Measurements from ENCODE around the gene PLCB4. TPM values are rescaled to one million over a fixed set of nuclear protein-coding genes. Genes with fewer than 3 reads are reported as not detected.

Gene PLCB4
- total RNA-seq = 10 to 100 TPM; 20.6 to 45.9 (median 34.2) TPM

DNA sequence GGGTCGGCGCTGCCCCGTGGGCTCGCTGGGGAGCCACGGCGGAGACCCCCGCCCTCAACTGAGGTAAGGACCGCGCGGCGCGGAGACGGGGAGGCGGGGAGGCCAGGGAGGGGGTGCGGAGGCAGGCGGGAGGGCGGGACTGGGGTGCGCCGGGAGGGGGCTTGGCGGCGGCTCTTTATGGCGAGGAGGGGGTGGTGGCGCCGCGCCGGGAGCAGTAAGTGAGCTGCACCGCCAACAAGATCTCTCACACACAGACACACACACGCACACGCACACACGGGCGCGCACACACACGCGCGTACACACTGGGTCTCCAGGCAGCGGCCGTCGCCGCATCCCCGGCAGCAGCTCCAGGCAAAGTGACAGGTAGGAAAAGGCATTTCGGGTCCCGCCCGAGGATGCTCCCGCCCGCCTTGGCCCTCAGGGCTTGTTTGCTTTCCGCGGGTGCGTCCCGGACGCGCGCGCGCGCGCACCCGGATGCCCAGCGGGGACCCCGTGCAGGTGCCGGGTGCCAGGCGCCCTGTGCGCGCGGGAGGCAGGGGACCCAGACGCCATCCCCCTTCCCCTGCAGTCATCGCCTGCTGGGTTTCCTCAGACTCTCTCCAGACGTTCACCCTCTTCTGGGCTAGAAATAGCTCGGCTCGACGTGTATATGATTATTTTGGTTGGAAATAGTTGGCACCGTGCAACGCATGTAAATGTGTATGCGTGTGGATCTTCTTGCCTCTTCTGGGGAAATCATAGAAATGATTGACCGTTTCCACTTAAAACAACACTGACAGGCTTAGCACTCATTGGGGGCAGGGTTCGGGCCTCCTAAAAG lies at the start of gene PLCB4:
Gene PLCB4, plus strand, starts transcription at position 247 of the 823 bp plus-strand sequence. CDS start 238,728 bp downstream, outside the sequence.
- 0 to 8% methylated on average over 3 to 54 of the region's 75 CpGs for WGBS, 2 donors (ENCODE audit: low coverage in 1 of 2)
- TF ChIP-seq EP300 (IDR thresholded peaks at IDR 0.05; ENCODE audit: low read depth) (no peak), POLR2AphosphoS5 (IDR thresholded peaks at IDR 0.05) (peak in 2 of 3 donors; percentile 29 to 30), POLR2A (IDR thresholded peaks at IDR 0.05) (peak; percentile 59)
- TF ChIP-seq, protein P1, sequence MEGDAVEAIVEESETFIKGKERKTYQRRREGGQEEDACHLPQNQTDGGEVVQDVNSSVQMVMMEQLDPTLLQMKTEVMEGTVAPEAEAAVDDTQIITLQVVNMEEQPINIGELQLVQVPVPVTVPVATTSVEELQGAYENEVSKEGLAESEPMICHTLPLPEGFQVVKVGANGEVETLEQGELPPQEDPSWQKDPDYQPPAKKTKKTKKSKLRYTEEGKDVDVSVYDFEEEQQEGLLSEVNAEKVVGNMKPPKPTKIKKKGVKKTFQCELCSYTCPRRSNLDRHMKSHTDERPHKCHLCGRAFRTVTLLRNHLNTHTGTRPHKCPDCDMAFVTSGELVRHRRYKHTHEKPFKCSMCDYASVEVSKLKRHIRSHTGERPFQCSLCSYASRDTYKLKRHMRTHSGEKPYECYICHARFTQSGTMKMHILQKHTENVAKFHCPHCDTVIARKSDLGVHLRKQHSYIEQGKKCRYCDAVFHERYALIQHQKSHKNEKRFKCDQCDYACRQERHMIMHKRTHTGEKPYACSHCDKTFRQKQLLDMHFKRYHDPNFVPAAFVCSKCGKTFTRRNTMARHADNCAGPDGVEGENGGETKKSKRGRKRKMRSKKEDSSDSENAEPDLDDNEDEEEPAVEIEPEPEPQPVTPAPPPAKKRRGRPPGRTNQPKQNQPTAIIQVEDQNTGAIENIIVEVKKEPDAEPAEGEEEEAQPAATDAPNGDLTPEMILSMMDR (IDR thresholded peaks at IDR 0.05) = no peak
- in situ Hi-C loops (cut with MboI; ENCODE audit: low pct_ligation_motif_present in 1 of 4, low pct_unique_long_range_greater_than_20kb in 1 of 4, low sequenced_read_pairs in 3 of 4) (no loop called here), intact Hi-C loops (cut with DNase I; ENCODE audit: low total_unique reads) (loop anchor here (10.0 kb wide), 1 partner anchor 214 kb away; no protein-coding TSS in a partner anchor)
- Histone ChIP-seq H3K9me3 (no peaks in the 10 kb centered on the region), H3K4me3 (peak within 1 kb of the TSS; percentile 66 to 87 (median 86)), H3K36me3 (no peaks in the 10 kb centered on the region), H3K27ac (peak within 1 kb of the TSS; percentile 84 to 89 (median 86)), H3K27me3 (peaks cover 17% of the 10 kb centered on the region), H3K4me1 (peaks cover 0 to 23% (median 2%) of the 10 kb centered on the region in 4 donors)
- peak; percentile 60 for DNase-seq

DNA sequence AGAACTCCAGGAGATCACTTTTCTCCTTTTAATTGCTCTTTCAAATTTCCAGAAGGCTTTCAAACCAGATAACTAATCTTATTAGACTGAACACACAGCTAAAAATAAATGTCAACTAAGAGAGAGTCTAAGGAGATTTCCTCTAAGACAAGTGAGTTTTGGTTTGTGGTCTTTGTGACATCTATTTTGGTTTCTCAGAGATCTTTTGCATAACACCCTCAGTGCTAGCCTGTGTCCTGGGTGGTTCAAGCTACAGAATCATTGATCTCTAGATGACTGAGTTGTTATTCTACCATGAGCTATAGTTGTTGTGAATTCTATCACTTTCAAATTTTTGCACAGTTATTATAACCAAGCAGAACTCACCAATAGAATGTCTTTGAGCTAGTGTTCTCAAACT lies 49.1 kb upstream of the PLCB4 start:
- H3K4me3 ChIP-seq = no peak overlapping the region
- TF ChIP-seq, protein P1 (IDR thresholded peaks at IDR 0.05) = no peak
- TF ChIP-seq EP300 (IDR thresholded peaks at IDR 0.05; ENCODE audit: low read depth) (no peak), POLR2A (IDR thresholded peaks at IDR 0.05) (no peak), POLR2AphosphoS5 (IDR thresholded peaks at IDR 0.05) (no peak)
- no peak for DNase-seq
- H3K27me3 ChIP-seq = no peaks in the 10 kb centered on the region
- no peaks in the 10 kb centered on the region for H3K36me3 ChIP-seq
- H3K27ac ChIP-seq = no peak overlapping the region
- in situ Hi-C loops (cut with MboI; ENCODE audit: low pct_ligation_motif_present in 1 of 4, low pct_unique_long_range_greater_than_20kb in 1 of 4, low sequenced_read_pairs in 3 of 4) = no loop called here
- intact Hi-C loops (cut with DNase I; ENCODE audit: low total_unique reads) = no loop called here
- no peaks in the 10 kb centered on the region for H3K9me3 ChIP-seq
- H3K4me1 ChIP-seq = no peaks in the 10 kb centered on the region

DNA sequence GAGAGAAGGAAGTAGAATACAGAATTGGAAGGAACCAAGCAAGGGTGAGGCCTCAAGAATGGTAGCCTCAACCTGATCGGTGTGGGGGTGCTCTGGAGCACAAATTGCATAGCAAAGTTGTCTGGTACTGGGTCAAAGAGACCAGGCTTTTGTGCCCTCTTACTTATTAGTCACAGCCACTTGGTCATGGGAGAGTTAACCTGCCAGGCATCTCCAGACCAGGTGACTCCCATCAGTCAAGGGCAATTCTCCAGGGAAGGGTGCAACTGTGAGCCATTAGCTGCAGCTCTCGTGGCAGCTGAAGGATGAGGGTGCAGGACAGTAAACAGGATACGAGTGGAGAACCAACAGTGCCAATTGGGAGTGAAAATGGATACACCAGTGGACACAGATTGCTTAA lies 47.7 kb upstream of the PLCB4 start:
- no peaks in the 10 kb centered on the region for H3K36me3 ChIP-seq
- no peaks in the 10 kb centered on the region for H3K4me1 ChIP-seq
- no peak overlapping the region for H3K27ac ChIP-seq
- intact Hi-C loops (cut with DNase I; ENCODE audit: low total_unique reads) (no loop called here), in situ Hi-C loops (cut with MboI; ENCODE audit: low pct_ligation_motif_present in 1 of 4, low pct_unique_long_range_greater_than_20kb in 1 of 4, low sequenced_read_pairs in 3 of 4) (no loop called here)
- H3K4me3 ChIP-seq = no peak overlapping the region
- 56 to 62% methylated on average over 1 to 3 of the region's 3 CpGs for WGBS, 2 donors (ENCODE audit: low coverage in 1 of 2)
- no peak for DNase-seq
- no peaks in the 10 kb centered on the region for H3K9me3 ChIP-seq
- TF ChIP-seq, protein P1 (IDR thresholded peaks at IDR 0.05) = no peak
- TF ChIP-seq EP300 (IDR thresholded peaks at IDR 0.05; ENCODE audit: low read depth) (no peak), POLR2AphosphoS5 (IDR thresholded peaks at IDR 0.05) (no peak), POLR2A (IDR thresholded peaks at IDR 0.05) (no peak)
- no peaks in the 10 kb centered on the region for H3K27me3 ChIP-seq

DNA sequence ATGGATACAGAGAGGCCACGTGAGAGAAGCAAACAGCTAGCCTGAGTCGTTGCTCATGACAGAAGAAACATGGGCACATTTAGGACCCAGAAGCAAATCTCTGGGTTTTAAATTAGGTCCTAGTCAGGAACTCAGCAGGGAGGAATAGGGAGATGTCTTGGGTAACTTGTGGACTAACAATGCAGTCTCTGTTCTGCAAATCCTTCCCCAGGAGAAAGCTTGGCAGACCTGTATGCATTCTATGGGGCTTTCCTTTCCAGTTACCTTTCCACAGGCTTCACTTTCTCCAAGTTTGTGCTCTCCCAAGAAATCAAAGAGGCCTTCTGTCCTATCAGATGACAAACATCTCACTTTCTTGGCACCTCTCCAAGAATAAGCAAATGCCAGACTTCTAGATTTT lies 47.2 kb upstream of the PLCB4 start:
- in situ Hi-C loops (cut with MboI; ENCODE audit: low pct_ligation_motif_present in 1 of 4, low pct_unique_long_range_greater_than_20kb in 1 of 4, low sequenced_read_pairs in 3 of 4) (no loop called here), intact Hi-C loops (cut with DNase I; ENCODE audit: low total_unique reads) (no loop called here)
- no peak for TF ChIP-seq POLR2A (IDR thresholded peaks at IDR 0.05)
- TF ChIP-seq EP300 (IDR thresholded peaks at IDR 0.05; ENCODE audit: low read depth) = no peak
- TF ChIP-seq, protein P1 (IDR thresholded peaks at IDR 0.05) = no peak
- no peak for TF ChIP-seq POLR2AphosphoS5 (IDR thresholded peaks at IDR 0.05)
- no peak overlapping the region for H3K27ac ChIP-seq
- no peaks in the 10 kb centered on the region for H3K36me3 ChIP-seq
- 46% methylated on average over 2 of the region's 2 CpGs; no CpG with 5 or more reads in 1 of the 2 donors for WGBS, 2 donors (ENCODE audit: low coverage in 1 of 2)
- DNase-seq = no peak
- no peaks in the 10 kb centered on the region for H3K4me1 ChIP-seq
- no peaks in the 10 kb centered on the region for H3K27me3 ChIP-seq
- H3K4me3 ChIP-seq = no peak overlapping the region
- no peaks in the 10 kb centered on the region for H3K9me3 ChIP-seq

Data from transverse colon (tissue), 4 donors.